Spleen (tissue), 7 donors: ENCODE measurements around the gene ZBTB7C.

Source experiments
- CTCF ChIP-seq, 11 experiments: fragments of 200-600 bp in 7 of 11; fragments of 450-650 bp in 4 of 11; sonication (generic) in 4 of 11; IDR thresholded peaks in 8 of 11; conservative IDR thresholded peaks in 3 of 11; 1 replicate in 7 of 11; 2 replicates in 4 of 11; pipeline versions ENCODE4 v1.4.0 to v1.8.0; 2016 to 2021; ENCODE audit warnings: antibody characterized with exemption in 11 of 11, inconsistent platforms in 4 of 11, mild to moderate bottlenecking in 1 of 11
- POLR2AphosphoS5 ChIP-seq, 3 donors: sonication (generic); formaldehyde crosslinking; IDR thresholded peaks; one replicate each; pipeline ENCODE4 v1.5.1; 2017; ENCODE audit warnings: antibody characterized with exemption in 3 of 3
- donor health status: DM: no; HTN: no; CAD: no; lungs with moderate emphysema.
- donor health status: DM: no; HTN: no; CAD: no.
- donor health status: DM: no; HTN: no; CAD: no.

GRCh38 chr18:48191494-48191893, 217.7 kb downstream of the ZBTB7C start:
- TF ChIP-seq CTCF (IDR thresholded peaks at IDR 0.05 in 8 of 11, conservative IDR thresholded peaks at IDR 0.05 in 3 of 11) (no peak), POLR2AphosphoS5 (IDR thresholded peaks at IDR 0.05) (no peak)
